K562 (cell line): ENCODE results near the gene C1orf216. TPM values are rescaled to one million over a fixed set of nuclear protein-coding genes. Genes with fewer than 3 reads are reported as not detected.

Experiments used
- ATAC-seq: fragments of 200-7000 bp; cut with Tn5 transposase; 3 replicates; pipeline ENCODE4 v1.9.1; 2020; ENCODE audit warnings: moderate library complexity
- BruUV-seq: library from RNA; stranded (reverse); fragments of 400-500 nt; replicated peaks from 2 replicates; lab custom pipeline; 2021; lab: Mats Ljungman, UMichigan
- CTCF ChIA-PET: fragments of 300-600 bp; formaldehyde crosslinking; extraction: SDS; loops from one replicate; lab custom pipeline; 2021; ENCODE audit warnings: low intra/inter-chr PET ratio; lab: Yijun Ruan, JAX
- POLR2A ChIA-PET: fragments of 300-600, 350-650 bp; sonication (Branson Sonifier 250); formaldehyde crosslinking; extraction: SDS; loops from one replicate; lab custom pipeline; 2021; ENCODE audit warnings: antibody characterized with exemption, inconsistent platforms; lab: Yijun Ruan, JAX
- DNase-seq, 4 experiments: peaks; one replicate each; pipeline versions ENCODE4 v3.0.0 to v3.0.0-alpha.2; 2011 to 2018; ENCODE audit warnings: low spot score in 3 of 4, mixed read lengths in 3 of 4; ENCODE audit errors: extremely low read depth in 1 of 4
- FAIRE-seq: peaks from 2 replicates; lab custom pipeline; 2011; peaks lifted over from hg19 to GRCh38; lab: Jason Lieb, UNC
- H2AFZ ChIP-seq: 2 replicates; pipeline ENCODE4 v1.6.0; 2011; ENCODE audit warnings: low read depth, low read length, control low read depth, inconsistent platforms
- H3K27ac ChIP-seq: fragments of 200-600 bp; 3 replicates; pipeline ENCODE4 v1.8.0; 2011; ENCODE audit warnings: low read depth, mild to moderate bottlenecking, control low read depth, inconsistent platforms, low read length, moderate library complexity, mixed read lengths; ENCODE audit errors: extremely low read depth
- H3K27me3 ChIP-seq, 2 experiments: fragments of 300-600 bp in 1 of 2; 2 replicates in 1 of 2; 3 replicates in 1 of 2; pipeline versions ENCODE4 v1.6.0 to v1.8.0; 2011; ENCODE audit warnings: inconsistent platforms in 2 of 2, low read length in 2 of 2, mild to moderate bottlenecking in 1 of 2, mixed read lengths in 1 of 2, moderate library complexity in 1 of 2; ENCODE audit not compliant: control insufficient read depth in 2 of 2, insufficient read depth in 2 of 2
- H3K36me3 ChIP-seq: fragments of 300-600 bp; 3 replicates; pipeline ENCODE4 v1.8.0; 2011; ENCODE audit warnings: mild to moderate bottlenecking, low read length, inconsistent platforms; ENCODE audit not compliant: control insufficient read depth, insufficient read depth
- H3K4me1 ChIP-seq, 2 experiments: fragments of 200-600 bp in 1 of 2; replicated peaks in 1 of 2; 2 replicates in 1 of 2; 3 replicates in 1 of 2; pipeline versions ENCODE4 v1.5.1 to v1.8.0; 2011; ENCODE audit warnings: inconsistent platforms in 2 of 2, low read length in 2 of 2, mild to moderate bottlenecking in 1 of 2, mixed read lengths in 1 of 2, moderate library complexity in 1 of 2; ENCODE audit not compliant: control insufficient read depth in 2 of 2, insufficient read depth in 2 of 2
- H3K4me2 ChIP-seq: 2 replicates; pipeline ENCODE4 v1.6.1; 2011; ENCODE audit warnings: low read length, control low read depth, inconsistent platforms, mixed read lengths; ENCODE audit not compliant: insufficient read depth
- H3K4me3 ChIP-seq: fragments of 200-600 bp; sonication (generic), shearing (Covaris generic); 2 replicates; pipeline ENCODE4 v1.5.1; 2016; ENCODE audit warnings: control low read depth, inconsistent platforms
- H3K79me2 ChIP-seq: fragments of 200-600 bp; 3 replicates; pipeline ENCODE4 v1.8.0; 2011; ENCODE audit warnings: low read length, inconsistent platforms; ENCODE audit not compliant: control insufficient read depth, insufficient read depth
- H3K9ac ChIP-seq, 2 experiments: 2 replicates each; pipeline versions ENCODE4 v1.6.0 to v1.6.1; 2011; ENCODE audit warnings: low read depth in 2 of 2, low read length in 2 of 2, control low read depth in 1 of 2, inconsistent platforms in 1 of 2, mild to moderate bottlenecking in 1 of 2, mixed read lengths in 1 of 2; ENCODE audit not compliant: insufficient read depth in 1 of 2
- H3K9me1 ChIP-seq: one replicate; pipeline ENCODE4 v1.6.0; 2011; ENCODE audit warnings: inconsistent platforms, mild to moderate bottlenecking, low read length, moderate library complexity; ENCODE audit not compliant: control insufficient read depth, insufficient read depth
- H3K9me3 ChIP-seq: replicated peaks from 2 replicates; pipeline ENCODE4 v1.5.1; 2011; ENCODE audit warnings: low read depth, low read length, inconsistent platforms; ENCODE audit not compliant: control insufficient read depth, insufficient read depth
- H4K20me1 ChIP-seq: replicated peaks from 2 replicates; pipeline ENCODE4 v1.6.1; 2011; ENCODE audit warnings: low read length, inconsistent platforms, mixed read lengths; ENCODE audit not compliant: control insufficient read depth, insufficient read depth
- E2F4 ChIP-seq: sonication (generic); formaldehyde crosslinking; IDR thresholded peaks from 2 replicates; pipeline ENCODE4 v1.8.0; 2022; ENCODE audit warnings: mild to moderate bottlenecking, low read depth, missing genetic modification reagents
- ELF2 ChIP-seq: fragments of 250-450 bp; sonication (Bioruptor Pico); IDR thresholded peaks from 2 replicates; pipeline ENCODE4 v1.5.0; 2021; ENCODE audit warnings: mild to moderate bottlenecking
- JUNB ChIP-seq: fragments of 450-650 bp; formaldehyde crosslinking; conservative IDR thresholded peaks from 2 replicates; pipeline ENCODE4 v1.4.0; 2020; ENCODE audit warnings: mild to moderate bottlenecking
- MCM5 ChIP-seq: fragments of 450-650 bp; IDR thresholded peaks from 2 replicates; pipeline ENCODE4 v1.6.1; 2016; ENCODE audit warnings: low read depth
- NFRKB ChIP-seq: fragments of 450-650 bp; IDR thresholded peaks from 2 replicates; pipeline ENCODE4 v1.6.1; 2016; ENCODE audit warnings: low read depth
- SMAD4 ChIP-seq: fragments of 250-450 bp; sonication (Bioruptor Pico); conservative IDR thresholded peaks from 2 replicates; pipeline ENCODE4 v1.8.0; 2021; ENCODE audit warnings: inconsistent platforms, mild to moderate bottlenecking, moderate library complexity
- TOE1 ChIP-seq, 2 experiments: fragments of 450-650 bp in 1 of 2; sonication (generic) in 1 of 2; formaldehyde crosslinking in 1 of 2; IDR thresholded peaks; 2 replicates each; pipeline versions ENCODE4 v1.7.1 to v1.8.0; 2016 to 2022; ENCODE audit warnings: borderline replicate concordance in 2 of 2, mild to moderate bottlenecking in 2 of 2, antibody characterized with exemption in 1 of 2, inconsistent platforms in 1 of 2, low read depth in 1 of 2, missing genetic modification reagents in 1 of 2, moderate library complexity in 1 of 2
- ZNF384 ChIP-seq: IDR thresholded peaks from 2 replicates; pipeline ENCODE4 v1.6.1; 2012; ENCODE audit warnings: low read depth, low read length, improper control_type of control experiment
- ZNF445 ChIP-seq: fragments of 250-450 bp; sonication (Bioruptor Pico); IDR thresholded peaks from 2 replicates; pipeline ENCODE4 v1.4.0; 2020; ENCODE audit warnings: low read depth, mild to moderate bottlenecking, moderate library complexity
- WGBS: fragments of 100-300 bp; shearing (Covaris generic); methylation state at CpG from one replicate; pipeline ENCODE4 v1.1.6; 2016; ENCODE audit warnings: low coverage, mixed read lengths; ENCODE audit not compliant: insufficient coverage; ENCODE audit errors: missing lambda C conversion rate; 5-methylcytosine and 5-hydroxymethylcytosine counted together
- in situ Hi-C: fragments of 300-500 bp; cut with MboI; formaldehyde crosslinking; loops from 4 replicates; pipeline ENCODE4 v1.15.0; 2018; ENCODE audit warnings: inconsistent platforms, mixed read lengths
- intact Hi-C: fragments of 100-400 bp; cut with micrococcal nuclease; formaldehyde crosslinking; loops from 2 replicates; pipeline ENCODE4 v1.14.2; 2022
- polyA plus RNA-seq, 8 experiments: library from polyadenylated mRNA; depleted of rRNA in 4 of 8; stranded (reverse) in 5 of 8; unstranded in 3 of 8; fragments of >200 nt; fragmentation: Nextera tagmentation in 2 of 8; fragmentation: Illumina TruSeq in 1 of 8; extraction: Ambion mirVana in 2 of 8; extraction: Trizol in 1 of 8; gene quantifications; 2 replicates each; pipeline versions ENCODE4 v1.2.1 to v1.2.3, GENCODE V29; 2011 to 2014; ENCODE audit warnings: inconsistent platforms in 1 of 8, missing spikeins in 1 of 8
- total RNA-seq, 7 experiments: library from RNA; depleted of rRNA in 6 of 7; stranded (reverse); fragments of >200 nt in 6 of 7; fragmentation: Illumina TruSeq in 2 of 7; extraction: Trizol in 2 of 7; gene quantifications; 2 replicates each; pipeline versions ENCODE4 v1.2.1 to v1.2.3, GENCODE V29; 2011 to 2021; ENCODE audit warnings: low replicate concordance in 1 of 7

Gene C1orf216
- total and polyA plus RNA-seq, 9 of the 15 experiments (the other 6 are each of a cell fraction or from before 2014, with no cell fraction given): 3.4 to 25.1 (median 15.0) TPM

GRCh38 chr1:35668506-35668905 is 50.2 kb downstream of the C1orf216 start:
- intact Hi-C loops: no loop called here
- Histone ChIP-seq H3K4me2 (no peak overlapping the region), H3K79me2 (no peaks in the 10 kb centered on the region), H3K9me3 (no peaks in the 10 kb centered on the region), H4K20me1 (no peaks in the 10 kb centered on the region), H3K4me1 (peaks cover 0 to 3% of the 10 kb centered on the region in 2 experiments; a peak in 2 of 5 replicates), H3K36me3 (no peaks in the 10 kb centered on the region), H3K9ac (no peak overlapping the region), H3K9me1 (no peaks in the 10 kb centered on the region), H3K27me3 (peaks cover 24 to 25% of the 10 kb centered on the region in 2 experiments), H2AFZ (no peak overlapping the region), H3K27ac (no peak overlapping the region), H3K4me3 (no peak overlapping the region)
- DNase-seq (no peak), FAIRE-seq (no peak), ATAC-seq (no peak)
- CTCF ChIA-PET: interaction anchor here (0.6 kb wide), 1 partner anchor 46 kb away, joined by 3 read pairs; no protein-coding TSS in a partner anchor
- no TSS peak for BruUV-seq
- TF ChIP-seq MCM5 (no peak), ZNF445 (CRISPR knock-in tag) (no peak), JUNB (no peak), NFRKB (no peak), SMAD4 (no peak), ZNF384 (no peak), E2F4 (CRISPR knock-in tag) (no peak), TOE1 (IDR thresholded peaks at IDR 0.05; ENCODE audit: borderline replicate concordance) (no peak), TOE1 (CRISPR knock-in tag; IDR thresholded peaks at IDR 0.05; ENCODE audit: borderline replicate concordance, low read depth) (no peak), ELF2 (CRISPR knock-in tag) (no peak)
- WGBS: 13% methylated on average over 5 of the region's 5 CpGs
- in situ Hi-C loops: no loop called here
- POLR2A ChIA-PET: interaction anchor here (0.8 kb wide), 1 partner anchor 23 kb away, joined by 4 read pairs; no protein-coding TSS in a partner anchor
